ENCODE data around the gene CIPC.

DNA sequence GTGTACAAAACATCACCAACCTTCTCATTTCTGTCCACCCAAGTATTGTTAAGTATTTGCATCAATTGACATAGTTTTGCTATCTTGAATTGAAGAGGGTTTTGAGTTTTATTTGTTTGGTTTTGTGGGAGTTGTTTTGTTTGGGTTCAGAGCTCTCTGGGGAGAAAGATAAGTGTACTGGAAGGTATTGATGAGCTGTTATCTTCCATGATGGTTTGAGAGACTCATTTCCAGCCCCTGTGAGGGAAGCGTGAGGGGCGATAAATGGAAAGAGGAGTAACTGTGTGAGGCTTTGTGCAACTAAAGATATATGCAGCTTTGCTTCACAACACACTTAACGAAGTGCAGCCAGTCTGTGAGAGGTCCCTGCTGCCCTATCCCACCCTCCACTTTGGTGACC, 15.7 kb upstream of the CIPC start:
- TF ChIP-seq, protein P1, sequence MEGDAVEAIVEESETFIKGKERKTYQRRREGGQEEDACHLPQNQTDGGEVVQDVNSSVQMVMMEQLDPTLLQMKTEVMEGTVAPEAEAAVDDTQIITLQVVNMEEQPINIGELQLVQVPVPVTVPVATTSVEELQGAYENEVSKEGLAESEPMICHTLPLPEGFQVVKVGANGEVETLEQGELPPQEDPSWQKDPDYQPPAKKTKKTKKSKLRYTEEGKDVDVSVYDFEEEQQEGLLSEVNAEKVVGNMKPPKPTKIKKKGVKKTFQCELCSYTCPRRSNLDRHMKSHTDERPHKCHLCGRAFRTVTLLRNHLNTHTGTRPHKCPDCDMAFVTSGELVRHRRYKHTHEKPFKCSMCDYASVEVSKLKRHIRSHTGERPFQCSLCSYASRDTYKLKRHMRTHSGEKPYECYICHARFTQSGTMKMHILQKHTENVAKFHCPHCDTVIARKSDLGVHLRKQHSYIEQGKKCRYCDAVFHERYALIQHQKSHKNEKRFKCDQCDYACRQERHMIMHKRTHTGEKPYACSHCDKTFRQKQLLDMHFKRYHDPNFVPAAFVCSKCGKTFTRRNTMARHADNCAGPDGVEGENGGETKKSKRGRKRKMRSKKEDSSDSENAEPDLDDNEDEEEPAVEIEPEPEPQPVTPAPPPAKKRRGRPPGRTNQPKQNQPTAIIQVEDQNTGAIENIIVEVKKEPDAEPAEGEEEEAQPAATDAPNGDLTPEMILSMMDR (IDR thresholded peaks at IDR 0.05; ENCODE audit: poor library complexity, severe bottlenecking) = no peak
- TF ChIP-seq POLR2AphosphoS5 (IDR thresholded peaks at IDR 0.05) = no peak
- no peak for TF ChIP-seq EP300 (conservative IDR thresholded peaks at IDR 0.05; ENCODE audit: poor library complexity, severe bottlenecking)
- no peak for TF ChIP-seq TAF1 (IDR thresholded peaks at IDR 0.05; ENCODE audit: low read depth)
- TF ChIP-seq EZH2 (IDR thresholded peaks at IDR 0.05; ENCODE audit: borderline replicate concordance, insufficient read depth, low read length, poor library complexity, severe bottlenecking) = no peak

All from neural cell (in vitro differentiated cells).